CD4-positive, alpha-beta T cell (primary cell): ENCODE data around the gene ATP5F1B. TPM values are rescaled to one million over a fixed set of nuclear protein-coding genes. Genes with fewer than 3 reads are reported as not detected.

ENCODE experiments used
- ATAC-seq: fragments of 200-7000 bp; cut with Tn5 transposase; one replicate; pipeline ENCODE4 v1.10.0; 2022; ENCODE audit warnings: mild to moderate bottlenecking; ENCODE audit not compliant: poor library complexity
- CTCF ChIA-PET: fragments of 350-600 bp; sonication (Branson Sonifier 250); formaldehyde crosslinking; loops from one replicate; lab custom pipeline; 2021; ENCODE audit warnings: antibody characterized with exemption, inconsistent platforms; lab: Charles Lee
- POLR2A ChIA-PET: fragments of 350-600 bp; sonication (Branson Sonifier 250); formaldehyde crosslinking; loops from one replicate; lab custom pipeline; 2021; ENCODE audit warnings: antibody characterized with exemption, inconsistent platforms; lab: Charles Lee
- DNase-seq, 14 experiments: peaks; one replicate each; pipeline ENCODE4 v3.0.0-alpha.2; 2013 to 2020; ENCODE audit warnings: mixed read lengths in 2 of 14
- H3K27ac ChIP-seq, 2 donors: one replicate each; pipeline versions ENCODE4 v1.5.1 to v1.7.0; 2013; ENCODE audit warnings: low read length in 2 of 2, low read depth in 1 of 2, mild to moderate bottlenecking in 1 of 2
- H3K27me3 ChIP-seq, 2 experiments: 1 replicate in 1 of 2; 2 replicates in 1 of 2; pipeline versions ENCODE4 v1.6.1 to v1.7.0; 2013; ENCODE audit warnings: low read length in 2 of 2, control low read depth in 1 of 2, mild to moderate bottlenecking in 1 of 2, moderate library complexity in 1 of 2; ENCODE audit not compliant: insufficient read depth in 2 of 2, control insufficient read depth in 1 of 2
- H3K36me3 ChIP-seq: one replicate; pipeline ENCODE4 v1.6.1; 2013; ENCODE audit warnings: low read length, control low read depth; ENCODE audit not compliant: insufficient read depth
- H3K4me1 ChIP-seq: one replicate; pipeline ENCODE4 v1.6.1; 2013; ENCODE audit warnings: low read length, control low read depth; ENCODE audit not compliant: insufficient read depth
- H3K4me3 ChIP-seq: one replicate; pipeline ENCODE4 v1.5.1; 2013; ENCODE audit warnings: mild to moderate bottlenecking, low read length, moderate library complexity
- H3K9me3 ChIP-seq, 2 experiments: 1 replicate in 1 of 2; 2 replicates in 1 of 2; pipeline versions ENCODE4 v1.6.1 to v1.7.0; 2013; ENCODE audit warnings: low read length in 2 of 2, mild to moderate bottlenecking in 2 of 2, control low read depth in 1 of 2, moderate library complexity in 1 of 2; ENCODE audit not compliant: control insufficient read depth in 1 of 2, insufficient read depth in 1 of 2
- H3K27ac Mint-ChIP-seq: one replicate; pipeline ENCODE4 v1.8.0; 2020; ENCODE audit warnings: mixed read lengths
- H3K27me3 Mint-ChIP-seq: one replicate; pipeline ENCODE4 v1.8.0; 2021; ENCODE audit warnings: mixed read lengths
- H3K36me3 Mint-ChIP-seq: one replicate; pipeline ENCODE4 v1.8.0; 2021; ENCODE audit warnings: low read depth, mixed read lengths
- H3K4me1 Mint-ChIP-seq: one replicate; pipeline ENCODE4 v1.8.0; 2021; ENCODE audit warnings: low read depth, mixed read lengths
- H3K4me3 Mint-ChIP-seq: one replicate; pipeline ENCODE4 v1.8.0; 2020; ENCODE audit warnings: mild to moderate bottlenecking, mixed read lengths
- H3K9me3 Mint-ChIP-seq: one replicate; pipeline ENCODE4 v1.8.0; 2020; ENCODE audit warnings: mixed read lengths
- intact Hi-C, 2 experiments: fragments of 100-400 bp; cut with DNase I in 1 of 2; cut with micrococcal nuclease in 1 of 2; formaldehyde crosslinking; loops; one replicate each; pipeline versions ENCODE4 v1.15.1 to v1.9.0; 2023 to 2025; cut with DNase I, micrococcal nuclease
- total RNA-seq, 174 experiments: library from RNA in 2 of 174; stranded (reverse) in 2 of 174; gene quantifications; one replicate each; pipeline ENCODE4 v1.2.3 and lab custom pipeline; 2021 to 2026
- TF ChIP-seq, protein P1 (sequence below): fragments of 200-600 bp; IDR thresholded peaks from one replicate; pipeline ENCODE4 v1.8.0; 2022; ENCODE audit warnings: antibody characterized with exemption, mild to moderate bottlenecking

ATP5F1B gene
- total RNA-seq, 2 experiments from 2014 or later, result 305 to 318 TPM

DNA sequence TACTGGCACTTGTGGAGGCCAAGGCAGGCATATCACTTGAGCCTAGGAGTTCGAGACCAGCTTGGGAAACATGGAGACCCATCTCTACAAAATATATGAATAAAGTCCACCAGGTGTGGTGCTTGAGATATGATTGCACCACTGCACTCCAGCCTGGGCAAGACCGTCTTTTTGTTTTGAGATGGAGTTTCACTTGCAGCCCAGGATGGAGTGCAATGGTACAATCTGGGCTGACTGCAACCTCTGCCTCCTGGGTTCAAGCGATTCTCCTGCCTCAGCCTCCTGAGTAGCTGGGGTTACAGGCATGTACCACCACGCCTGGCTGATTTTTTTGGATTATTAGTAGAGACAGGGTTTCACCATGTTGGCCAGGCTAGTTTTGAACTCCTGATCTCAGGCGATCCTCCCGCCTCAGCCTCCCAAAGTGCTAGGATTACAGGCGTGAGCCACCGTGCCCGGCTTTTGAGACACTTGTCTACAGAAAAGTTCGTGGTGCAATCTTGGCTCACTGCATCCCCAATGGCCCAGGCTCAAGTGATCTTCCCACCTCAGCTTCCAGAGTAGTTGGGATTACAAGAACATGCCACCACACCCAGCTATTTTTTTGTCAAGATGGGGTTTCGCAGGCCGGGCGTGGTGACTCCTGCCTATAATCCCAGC is 16.3 kb upstream of the ATP5F1B start:
- TF ChIP-seq, protein P1, sequence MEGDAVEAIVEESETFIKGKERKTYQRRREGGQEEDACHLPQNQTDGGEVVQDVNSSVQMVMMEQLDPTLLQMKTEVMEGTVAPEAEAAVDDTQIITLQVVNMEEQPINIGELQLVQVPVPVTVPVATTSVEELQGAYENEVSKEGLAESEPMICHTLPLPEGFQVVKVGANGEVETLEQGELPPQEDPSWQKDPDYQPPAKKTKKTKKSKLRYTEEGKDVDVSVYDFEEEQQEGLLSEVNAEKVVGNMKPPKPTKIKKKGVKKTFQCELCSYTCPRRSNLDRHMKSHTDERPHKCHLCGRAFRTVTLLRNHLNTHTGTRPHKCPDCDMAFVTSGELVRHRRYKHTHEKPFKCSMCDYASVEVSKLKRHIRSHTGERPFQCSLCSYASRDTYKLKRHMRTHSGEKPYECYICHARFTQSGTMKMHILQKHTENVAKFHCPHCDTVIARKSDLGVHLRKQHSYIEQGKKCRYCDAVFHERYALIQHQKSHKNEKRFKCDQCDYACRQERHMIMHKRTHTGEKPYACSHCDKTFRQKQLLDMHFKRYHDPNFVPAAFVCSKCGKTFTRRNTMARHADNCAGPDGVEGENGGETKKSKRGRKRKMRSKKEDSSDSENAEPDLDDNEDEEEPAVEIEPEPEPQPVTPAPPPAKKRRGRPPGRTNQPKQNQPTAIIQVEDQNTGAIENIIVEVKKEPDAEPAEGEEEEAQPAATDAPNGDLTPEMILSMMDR, result no peak
- no peaks in the 10 kb centered on the region for H3K27me3 Mint-ChIP-seq
- Histone ChIP-seq H3K36me3 (peaks cover 40% of the 10 kb centered on the region), H3K9me3 (no peaks in the 10 kb centered on the region), H3K4me3 (no peak overlapping the region), H3K4me1 (no peaks in the 10 kb centered on the region), H3K27me3 (no peaks in the 10 kb centered on the region), H3K27ac (no peak overlapping the region)
- H3K9me3 Mint-ChIP-seq, result no peaks in the 10 kb centered on the region
- ChIA-PET POLR2A (interaction anchor here (0.9 to 2.5 kb wide), 5 partner anchors 14 to 63 kb away, joined by 3 to 11 read pairs (median 5); partner anchors contain the start of genes ATP5F1B, NACA and PTGES3), CTCF (no interaction called here)
- H3K4me1 Mint-ChIP-seq, result no peaks in the 10 kb centered on the region
- H3K4me3 Mint-ChIP-seq, result no peak overlapping the region
- DNase-seq (no peak), ATAC-seq (no peak)
- H3K36me3 Mint-ChIP-seq, result peaks cover 56% of the 10 kb centered on the region
- peak overlapping the region; percentile 20 for H3K27ac Mint-ChIP-seq
- intact Hi-C loops, result no loop called here

DNA sequence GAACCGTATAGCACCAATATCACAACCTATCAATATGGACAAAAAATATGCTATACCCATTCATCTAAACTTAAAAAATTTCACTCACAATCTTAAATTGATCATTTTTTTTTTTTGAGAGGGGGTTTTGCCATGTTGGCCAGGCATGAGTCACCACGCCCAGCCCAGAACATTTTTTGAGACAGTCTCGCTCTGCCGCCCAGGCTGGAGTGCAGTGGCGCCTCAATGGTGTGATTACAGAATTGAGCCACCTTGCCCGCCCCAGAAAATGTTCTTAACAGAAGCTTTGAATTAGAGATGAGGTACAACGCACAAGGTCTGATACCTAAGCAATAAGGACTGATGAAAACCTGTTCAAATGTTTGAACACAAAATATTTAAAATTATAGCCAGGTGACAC is 15.8 kb upstream of the ATP5F1B start:
- no peaks in the 10 kb centered on the region for H3K4me1 Mint-ChIP-seq
- Histone ChIP-seq H3K4me3 (no peak overlapping the region), H3K36me3 (peaks cover 35% of the 10 kb centered on the region), H3K27me3 (no peaks in the 10 kb centered on the region), H3K9me3 (no peaks in the 10 kb centered on the region), H3K4me1 (no peaks in the 10 kb centered on the region), H3K27ac (no peak overlapping the region)
- TF ChIP-seq, protein P1, result no peak
- no peaks in the 10 kb centered on the region for H3K27me3 Mint-ChIP-seq
- ChIA-PET CTCF (no interaction called here), POLR2A (interaction anchor here (0.6 to 2.5 kb wide), 6 partner anchors 14 to 64 kb away, joined by 3 to 11 read pairs (median 4); partner anchors contain the start of genes ATP5F1B, NACA and PTGES3)
- H3K27ac Mint-ChIP-seq, result peak overlapping the region; percentile 20
- H3K4me3 Mint-ChIP-seq, result no peak overlapping the region
- intact Hi-C loops, result no loop called here
- peaks cover 52% of the 10 kb centered on the region for H3K36me3 Mint-ChIP-seq
- no peak for DNase-seq
- no peak for ATAC-seq
- no peaks in the 10 kb centered on the region for H3K9me3 Mint-ChIP-seq

DNA sequence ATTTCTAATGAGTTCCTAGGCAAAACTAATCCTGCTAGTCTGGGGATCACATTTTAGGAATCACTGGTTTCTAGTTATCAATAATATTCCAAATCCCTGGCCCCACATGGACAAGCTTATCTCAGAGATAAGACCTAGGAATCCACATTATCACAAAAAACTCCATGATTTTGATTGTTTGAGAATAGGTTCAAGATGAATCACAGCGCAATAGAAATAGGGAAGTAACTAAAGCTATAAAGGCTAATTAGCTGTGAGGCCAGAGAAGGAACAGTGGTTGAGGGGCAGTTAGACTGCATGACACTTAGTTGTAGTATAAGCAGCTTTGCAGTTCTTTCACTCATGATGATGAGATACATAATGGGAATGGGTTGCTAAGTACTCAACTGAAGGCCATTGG is 13.1 kb upstream of the ATP5F1B start:
- POLR2A ChIA-PET, result interaction anchor here (0.9 to 3.2 kb wide), 4 partner anchors 13 to 31 kb away, joined by 3 to 12 read pairs (median 5); partner anchors contain the start of gene ATP5F1B
- no peak for ATAC-seq
- Histone ChIP-seq H3K27me3 (no peaks in the 10 kb centered on the region), H3K27ac (no peak overlapping the region), H3K36me3 (peaks cover 11% of the 10 kb centered on the region), H3K4me3 (no peak overlapping the region), H3K9me3 (peaks cover 0 to 6% of the 10 kb centered on the region in 2 experiments), H3K4me1 (no peaks in the 10 kb centered on the region)
- CTCF ChIA-PET, result interaction anchor here (1.3 kb wide), 1 partner anchor 22 kb away, joined by 4 read pairs; no protein-coding TSS in a partner anchor
- peaks cover 26% of the 10 kb centered on the region for H3K36me3 Mint-ChIP-seq
- no peaks in the 10 kb centered on the region for H3K4me1 Mint-ChIP-seq
- intact Hi-C loops, result no loop called here
- H3K27ac Mint-ChIP-seq, result no peak overlapping the region
- H3K4me3 Mint-ChIP-seq, result no peak overlapping the region
- TF ChIP-seq, protein P1, result no peak
- DNase-seq, result no peak
- H3K27me3 Mint-ChIP-seq, result no peaks in the 10 kb centered on the region
- H3K9me3 Mint-ChIP-seq, result peaks cover 2% of the 10 kb centered on the region
